H1 (cell line): ENCODE measurements around the gene SND1. TPM values are rescaled to one million over a fixed set of nuclear protein-coding genes. Genes with fewer than 3 reads are reported as not detected.

Experiments used
- ASH2L ChIP-seq: fragments of 200-600, 300-600 bp; sonication (generic); IDR thresholded peaks from one replicate; pipeline ENCODE4 v1.7.1; 2017; ENCODE audit warnings: low read length
- ATF3 ChIP-seq: IDR thresholded peaks from 2 replicates; pipeline ENCODE4 v1.6.1; 2011; ENCODE audit warnings: low read depth, mild to moderate bottlenecking, low read length; ENCODE audit not compliant: insufficient read depth
- BCL11A ChIP-seq, 2 experiments: IDR thresholded peaks; one replicate each; pipeline ENCODE4 v1.6.1; 2011; ENCODE audit warnings: low read depth in 2 of 2, low read length in 2 of 2, mild to moderate bottlenecking in 2 of 2
- BRCA1 ChIP-seq: IDR thresholded peaks from 2 replicates; pipeline ENCODE4 v1.6.1; 2012; ENCODE audit warnings: low read depth, low read length, improper control_type of control experiment
- EZH2 ChIP-seq: fragments of 200-600 bp; sonication (generic); IDR thresholded peaks from 2 replicates; pipeline ENCODE4 v1.7.1; 2012; ENCODE audit warnings: low read depth, mild to moderate bottlenecking, moderate library complexity, low read length, inconsistent platforms; ENCODE audit not compliant: severe bottlenecking
- FOSL1 ChIP-seq: IDR thresholded peaks from 2 replicates; pipeline ENCODE4 v1.6.1; 2011; ENCODE audit warnings: mild to moderate bottlenecking, low read depth, low read length, moderate library complexity; ENCODE audit not compliant: insufficient read depth
- NRF1 ChIP-seq: IDR thresholded peaks from 2 replicates; pipeline ENCODE4 v1.6.1; 2011; ENCODE audit warnings: mild to moderate bottlenecking, low read depth, low read length, improper control_type of control experiment
- POLR2A ChIP-seq, 2 experiments: IDR thresholded peaks; 1 replicate in 1 of 2; 2 replicates in 1 of 2; pipeline ENCODE4 v1.6.1; 2011; ENCODE audit warnings: low read depth in 2 of 2, low read length in 2 of 2, mild to moderate bottlenecking in 2 of 2; ENCODE audit errors: control extremely low read depth in 1 of 2
- SAP30 ChIP-seq: fragments of 300-600 bp; sonication (generic); IDR thresholded peaks from 2 replicates; pipeline ENCODE4 v1.7.1; 2012; ENCODE audit warnings: low read length, moderate library complexity, mild to moderate bottlenecking, inconsistent platforms; ENCODE audit not compliant: insufficient read depth, insufficient replicate concordance
- polyA plus RNA-seq, 7 experiments: library from polyadenylated mRNA; depleted of rRNA in 3 of 7; stranded (reverse) in 5 of 7; unstranded in 2 of 7; fragments of >200 nt in 5 of 7; fragments of 200-250 nt in 2 of 7; gene quantifications; 1 replicate in 5 of 7; 2 replicates in 1 of 7; 4 replicates in 1 of 7; pipeline versions ENCODE4 v1.2.1 to v1.2.3, GENCODE V29; 2011 to 2013; ENCODE audit warnings: missing spikeins in 2 of 7, mixed read lengths in 2 of 7
- total RNA-seq: library from RNA; stranded (reverse); fragmentation: NEBNext Ultra II Directional; extraction: Animal tissue kit (Norgen Biotek cat#: 25700); gene quantifications from 2 replicates; pipeline ENCODE4 v1.2.1, GENCODE V29; 2021
- TF ChIP-seq, protein P1 (sequence below): fragments of 300-600 bp; sonication (generic); IDR thresholded peaks from 2 replicates; pipeline ENCODE4 v1.7.1; 2012; ENCODE audit warnings: low read length, moderate library complexity, mild to moderate bottlenecking, inconsistent platforms; ENCODE audit not compliant: insufficient replicate concordance

The SND1 gene
- total and polyA plus RNA-seq, 2 of the 8 experiments (the other 6 are each of a cell fraction or from before 2014, with no cell fraction given) = 122 to 290 TPM

GRCh38 chr7:127901895-127902703, 250.1 kb downstream of the SND1 start (continued):
- TF ChIP-seq, protein P1, sequence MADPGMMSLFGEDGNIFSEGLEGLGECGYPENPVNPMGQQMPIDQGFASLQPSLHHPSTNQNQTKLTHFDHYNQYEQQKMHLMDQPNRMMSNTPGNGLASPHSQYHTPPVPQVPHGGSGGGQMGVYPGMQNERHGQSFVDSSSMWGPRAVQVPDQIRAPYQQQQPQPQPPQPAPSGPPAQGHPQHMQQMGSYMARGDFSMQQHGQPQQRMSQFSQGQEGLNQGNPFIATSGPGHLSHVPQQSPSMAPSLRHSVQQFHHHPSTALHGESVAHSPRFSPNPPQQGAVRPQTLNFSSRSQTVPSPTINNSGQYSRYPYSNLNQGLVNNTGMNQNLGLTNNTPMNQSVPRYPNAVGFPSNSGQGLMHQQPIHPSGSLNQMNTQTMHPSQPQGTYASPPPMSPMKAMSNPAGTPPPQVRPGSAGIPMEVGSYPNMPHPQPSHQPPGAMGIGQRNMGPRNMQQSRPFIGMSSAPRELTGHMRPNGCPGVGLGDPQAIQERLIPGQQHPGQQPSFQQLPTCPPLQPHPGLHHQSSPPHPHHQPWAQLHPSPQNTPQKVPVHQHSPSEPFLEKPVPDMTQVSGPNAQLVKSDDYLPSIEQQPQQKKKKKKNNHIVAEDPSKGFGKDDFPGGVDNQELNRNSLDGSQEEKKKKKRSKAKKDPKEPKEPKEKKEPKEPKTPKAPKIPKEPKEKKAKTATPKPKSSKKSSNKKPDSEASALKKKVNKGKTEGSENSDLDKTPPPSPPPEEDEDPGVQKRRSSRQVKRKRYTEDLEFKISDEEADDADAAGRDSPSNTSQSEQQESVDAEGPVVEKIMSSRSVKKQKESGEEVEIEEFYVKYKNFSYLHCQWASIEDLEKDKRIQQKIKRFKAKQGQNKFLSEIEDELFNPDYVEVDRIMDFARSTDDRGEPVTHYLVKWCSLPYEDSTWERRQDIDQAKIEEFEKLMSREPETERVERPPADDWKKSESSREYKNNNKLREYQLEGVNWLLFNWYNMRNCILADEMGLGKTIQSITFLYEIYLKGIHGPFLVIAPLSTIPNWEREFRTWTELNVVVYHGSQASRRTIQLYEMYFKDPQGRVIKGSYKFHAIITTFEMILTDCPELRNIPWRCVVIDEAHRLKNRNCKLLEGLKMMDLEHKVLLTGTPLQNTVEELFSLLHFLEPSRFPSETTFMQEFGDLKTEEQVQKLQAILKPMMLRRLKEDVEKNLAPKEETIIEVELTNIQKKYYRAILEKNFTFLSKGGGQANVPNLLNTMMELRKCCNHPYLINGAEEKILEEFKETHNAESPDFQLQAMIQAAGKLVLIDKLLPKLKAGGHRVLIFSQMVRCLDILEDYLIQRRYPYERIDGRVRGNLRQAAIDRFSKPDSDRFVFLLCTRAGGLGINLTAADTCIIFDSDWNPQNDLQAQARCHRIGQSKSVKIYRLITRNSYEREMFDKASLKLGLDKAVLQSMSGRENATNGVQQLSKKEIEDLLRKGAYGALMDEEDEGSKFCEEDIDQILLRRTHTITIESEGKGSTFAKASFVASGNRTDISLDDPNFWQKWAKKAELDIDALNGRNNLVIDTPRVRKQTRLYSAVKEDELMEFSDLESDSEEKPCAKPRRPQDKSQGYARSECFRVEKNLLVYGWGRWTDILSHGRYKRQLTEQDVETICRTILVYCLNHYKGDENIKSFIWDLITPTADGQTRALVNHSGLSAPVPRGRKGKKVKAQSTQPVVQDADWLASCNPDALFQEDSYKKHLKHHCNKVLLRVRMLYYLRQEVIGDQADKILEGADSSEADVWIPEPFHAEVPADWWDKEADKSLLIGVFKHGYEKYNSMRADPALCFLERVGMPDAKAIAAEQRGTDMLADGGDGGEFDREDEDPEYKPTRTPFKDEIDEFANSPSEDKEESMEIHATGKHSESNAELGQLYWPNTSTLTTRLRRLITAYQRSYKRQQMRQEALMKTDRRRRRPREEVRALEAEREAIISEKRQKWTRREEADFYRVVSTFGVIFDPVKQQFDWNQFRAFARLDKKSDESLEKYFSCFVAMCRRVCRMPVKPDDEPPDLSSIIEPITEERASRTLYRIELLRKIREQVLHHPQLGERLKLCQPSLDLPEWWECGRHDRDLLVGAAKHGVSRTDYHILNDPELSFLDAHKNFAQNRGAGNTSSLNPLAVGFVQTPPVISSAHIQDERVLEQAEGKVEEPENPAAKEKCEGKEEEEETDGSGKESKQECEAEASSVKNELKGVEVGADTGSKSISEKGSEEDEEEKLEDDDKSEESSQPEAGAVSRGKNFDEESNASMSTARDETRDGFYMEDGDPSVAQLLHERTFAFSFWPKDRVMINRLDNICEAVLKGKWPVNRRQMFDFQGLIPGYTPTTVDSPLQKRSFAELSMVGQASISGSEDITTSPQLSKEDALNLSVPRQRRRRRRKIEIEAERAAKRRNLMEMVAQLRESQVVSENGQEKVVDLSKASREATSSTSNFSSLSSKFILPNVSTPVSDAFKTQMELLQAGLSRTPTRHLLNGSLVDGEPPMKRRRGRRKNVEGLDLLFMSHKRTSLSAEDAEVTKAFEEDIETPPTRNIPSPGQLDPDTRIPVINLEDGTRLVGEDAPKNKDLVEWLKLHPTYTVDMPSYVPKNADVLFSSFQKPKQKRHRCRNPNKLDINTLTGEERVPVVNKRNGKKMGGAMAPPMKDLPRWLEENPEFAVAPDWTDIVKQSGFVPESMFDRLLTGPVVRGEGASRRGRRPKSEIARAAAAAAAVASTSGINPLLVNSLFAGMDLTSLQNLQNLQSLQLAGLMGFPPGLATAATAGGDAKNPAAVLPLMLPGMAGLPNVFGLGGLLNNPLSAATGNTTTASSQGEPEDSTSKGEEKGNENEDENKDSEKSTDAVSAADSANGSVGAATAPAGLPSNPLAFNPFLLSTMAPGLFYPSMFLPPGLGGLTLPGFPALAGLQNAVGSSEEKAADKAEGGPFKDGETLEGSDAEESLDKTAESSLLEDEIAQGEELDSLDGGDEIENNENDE = no peak
- no peak for TF ChIP-seq EZH2
- TF ChIP-seq ASH2L = no peak
- no peak for TF ChIP-seq ATF3
- TF ChIP-seq POLR2A (IDR thresholded peaks at IDR 0.05; ENCODE audit: control extremely low read depth in 1 of 2, low read depth in 2 of 2, low read length in 2 of 2) = no peak
- TF ChIP-seq BCL11A (IDR thresholded peaks at IDR 0.05; ENCODE audit: low read depth in 2 of 2, low read length in 2 of 2) = no peak
- TF ChIP-seq NRF1 = no peak
- no peak for TF ChIP-seq SAP30
- no peak for TF ChIP-seq BRCA1
- no peak for TF ChIP-seq FOSL1
